Activated CD4-positive, CD25-positive, alpha-beta regulatory T cell treated with anti-CD3 and anti-CD28 coated beads, Interleukin-2, amount 50 U/mL, for 16 hours (primary cell): ENCODE results near the gene CHCHD10.

Source experiments
- DNase-seq: peaks from one replicate; pipeline ENCODE4 v3.0.0-alpha.2; 2020; ENCODE audit warnings: low read depth, low spot score

Gene CHCHD10

GRCh38 chr22:23767673-23768548 is at the start of gene CHCHD10:
CHCHD10 (minus strand) TSS chr22:23767972; CDS start chr22:23767874, 98 bp downstream.
- DNase-seq = peak; percentile 50

- no peak for DNase-seq
Measured at GRCh38 chr22:23817146-23817545, 49.4 kb upstream of the CHCHD10 start.

GRCh38 chr22:23816156-23816976 is 48.6 kb upstream of the CHCHD10 start:
- DNase-seq = no peak

- DNase-seq = no peak
Measured at GRCh38 chr22:23815541-23816155, 47.9 kb upstream of the CHCHD10 start.

GRCh38 chr22:23812378-23812777 is 44.6 kb upstream of the CHCHD10 start:
- no peak for DNase-seq

DNA sequence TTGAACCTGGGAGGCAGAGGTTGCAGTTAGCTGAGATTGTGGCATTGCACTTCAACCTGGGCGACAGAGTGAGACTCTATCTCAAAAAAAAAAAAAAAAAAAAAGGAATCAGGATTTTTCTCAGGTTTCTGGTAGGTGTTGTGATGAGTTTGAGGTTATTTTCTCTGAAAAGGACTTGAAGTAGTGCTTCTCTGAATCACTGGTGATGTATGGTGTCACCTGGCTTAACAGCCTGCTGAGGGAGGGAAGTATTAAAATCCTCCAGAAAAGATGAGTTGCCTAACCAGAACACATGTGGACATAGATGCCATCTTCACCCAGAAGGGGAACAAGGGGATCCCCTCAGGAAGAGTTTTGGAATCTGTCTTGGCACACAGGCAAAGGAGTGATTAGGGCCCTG is 39.1 kb upstream of the CHCHD10 start:
- DNase-seq = no peak

- DNase-seq = no peak
Measured at GRCh38 chr22:23804781-23805291, 37.1 kb upstream of the CHCHD10 start.

GRCh38 chr22:23803001-23803819 is 35.4 kb upstream of the CHCHD10 start:
- no peak for DNase-seq

- no peak for DNase-seq
Measured at GRCh38 chr22:23801886-23802377, 34.2 kb upstream of the CHCHD10 start.

DNA sequence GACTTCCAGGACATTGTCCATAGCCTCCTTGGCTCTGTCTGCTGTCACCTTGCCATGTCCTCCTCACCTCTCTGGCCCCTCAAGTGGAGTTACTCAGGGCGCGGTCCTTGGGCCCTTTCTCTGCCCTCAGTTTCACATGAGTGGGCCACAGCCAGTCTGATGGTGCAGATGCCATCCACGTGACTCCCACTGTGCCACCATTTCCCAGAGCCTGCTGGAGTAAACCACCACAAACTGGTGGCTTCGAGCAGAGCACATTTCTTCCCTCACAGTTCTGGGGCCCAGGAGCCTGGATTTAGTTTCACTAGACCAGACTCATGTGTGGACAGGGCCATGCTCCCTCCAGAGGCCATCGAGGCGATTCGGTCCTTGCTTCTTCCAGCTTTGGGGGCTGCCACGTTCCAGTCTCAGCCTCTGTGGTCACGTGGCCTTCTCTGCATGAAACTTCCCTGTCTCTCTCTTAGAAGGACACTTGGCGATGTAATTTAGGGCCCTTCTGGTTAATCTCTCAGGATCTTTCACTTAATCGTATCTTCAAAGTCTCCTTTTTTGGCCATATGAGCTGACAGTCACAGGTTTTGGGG is 33.6 kb upstream of the CHCHD10 start:
- no peak for DNase-seq

DNA sequence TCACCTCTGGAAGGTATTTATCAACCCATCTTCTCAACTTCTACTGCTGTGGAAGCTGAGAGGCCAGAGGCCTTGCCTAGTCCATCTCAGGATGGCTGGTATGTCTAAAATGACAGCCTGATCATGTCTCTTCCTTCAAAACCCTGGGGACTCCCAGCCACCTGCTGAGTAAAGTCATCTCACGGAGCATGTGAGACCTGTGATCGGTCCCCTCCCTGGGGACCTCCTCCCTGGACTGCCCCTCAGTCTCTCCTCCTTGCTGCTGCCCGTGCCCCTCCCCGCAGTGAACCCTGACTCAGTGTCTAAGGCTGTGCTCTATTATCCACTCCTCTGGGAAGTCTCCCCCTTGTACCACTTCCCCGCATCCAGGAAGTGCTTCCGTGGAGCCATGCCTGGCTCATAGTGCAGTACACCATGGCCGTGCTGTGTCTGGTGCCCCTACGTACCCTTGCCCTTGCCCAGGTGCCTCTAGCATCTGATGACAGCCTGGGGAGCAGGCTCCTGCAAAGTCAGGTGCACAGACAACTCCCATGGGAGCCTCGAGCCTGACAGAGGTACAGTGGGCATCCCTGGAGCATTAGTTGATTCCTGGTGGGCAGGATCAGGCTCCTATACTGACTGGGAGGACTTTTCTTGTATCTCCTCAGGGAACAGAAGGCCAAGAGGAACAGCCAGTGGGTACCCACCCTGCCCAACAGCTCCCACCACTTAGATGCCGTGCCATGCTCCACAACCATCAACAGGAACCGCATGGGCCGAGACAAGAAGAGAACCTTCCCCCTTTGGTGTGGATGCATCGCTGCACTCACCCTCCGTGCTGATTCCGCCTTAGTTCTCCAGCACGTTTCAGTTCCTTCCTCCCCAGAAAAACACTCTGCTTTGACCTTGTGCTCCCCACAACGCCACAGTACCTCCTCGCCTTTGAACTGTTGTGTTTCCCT is 32.8 kb upstream of the CHCHD10 start:
- DNase-seq = no peak

DNA sequence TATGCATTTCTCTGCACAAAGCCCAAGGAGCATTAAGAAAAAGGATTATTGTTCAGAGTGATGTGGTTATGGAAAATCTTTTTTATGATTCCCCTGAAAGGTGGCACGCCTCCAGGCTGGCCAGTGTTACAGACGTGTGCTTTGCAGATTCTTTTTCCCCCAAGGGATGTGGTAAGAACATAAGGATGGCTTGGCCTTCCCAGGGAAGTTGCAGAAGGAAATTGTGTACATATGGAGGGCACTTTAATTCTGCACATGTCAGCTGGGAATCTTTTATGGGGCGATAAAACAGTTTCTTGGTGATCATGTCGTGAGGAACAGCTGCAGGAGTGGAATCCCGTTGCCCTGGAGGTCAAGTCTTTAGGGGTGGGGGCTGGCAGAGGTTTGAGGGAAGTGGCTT is 28.7 kb upstream of the CHCHD10 start:
- DNase-seq = no peak

GRCh38 chr22:23793326-23793725 is 25.6 kb upstream of the CHCHD10 start:
- no peak for DNase-seq

- DNase-seq = no peak
Measured at GRCh38 chr22:23791738-23792645, 24.2 kb upstream of the CHCHD10 start.

DNA sequence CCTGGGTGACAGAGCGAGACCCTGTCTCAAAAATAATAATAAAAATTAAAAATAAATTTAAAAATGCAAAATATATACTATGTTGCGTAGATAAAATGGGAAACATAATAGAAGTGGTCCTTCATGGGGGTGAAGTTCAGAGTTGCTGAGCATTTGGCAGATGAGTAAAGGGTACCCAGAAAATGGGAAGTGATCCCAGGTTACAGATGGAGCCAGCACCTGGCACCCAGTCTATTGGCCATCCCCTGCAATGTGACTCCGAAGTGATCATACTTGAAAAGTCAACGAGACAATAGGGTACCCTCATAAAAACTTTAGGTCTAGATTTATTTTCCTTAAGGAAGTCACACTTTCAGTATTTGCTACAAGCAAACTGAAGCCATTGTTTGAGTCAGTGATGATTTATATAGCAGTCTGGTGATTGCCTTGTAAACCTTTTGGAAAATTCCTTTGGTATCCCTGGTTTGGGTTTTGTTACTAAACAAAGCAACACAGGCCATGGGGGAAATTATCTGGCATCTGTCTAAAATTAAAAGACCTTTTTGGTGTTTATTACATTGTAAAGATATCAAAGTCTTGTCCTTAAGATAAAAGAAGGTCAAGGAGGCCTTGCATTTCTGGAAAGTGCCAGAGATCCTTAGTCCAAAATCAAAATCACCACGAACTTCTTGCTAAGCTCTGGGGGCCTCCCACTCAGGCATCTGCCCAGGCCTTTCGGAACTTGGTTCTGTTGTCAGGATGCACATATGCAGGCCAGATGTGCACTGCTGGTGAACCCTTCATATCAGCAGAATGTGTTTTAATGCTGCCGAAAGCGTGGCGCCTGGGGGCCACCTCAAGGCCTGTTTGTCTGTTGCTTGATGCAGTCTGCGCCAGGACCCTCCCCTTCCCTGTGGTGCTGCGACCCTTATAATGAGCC is 23.3 kb upstream of the CHCHD10 start:
- no peak for DNase-seq

GRCh38 chr22:23789638-23790037 is 21.9 kb upstream of the CHCHD10 start:
- DNase-seq = no peak

- DNase-seq = no peak
Measured at GRCh38 chr22:23789121-23789520, 21.3 kb upstream of the CHCHD10 start.
